COLO829 (cell line): Measurements from ENCODE around the gene GH1.

Source experiments
- DNase-seq: peaks from one replicate; pipeline ENCODE4 v3.0.0; 2012; ENCODE audit warnings: low spot score

GH1 gene

DNA sequence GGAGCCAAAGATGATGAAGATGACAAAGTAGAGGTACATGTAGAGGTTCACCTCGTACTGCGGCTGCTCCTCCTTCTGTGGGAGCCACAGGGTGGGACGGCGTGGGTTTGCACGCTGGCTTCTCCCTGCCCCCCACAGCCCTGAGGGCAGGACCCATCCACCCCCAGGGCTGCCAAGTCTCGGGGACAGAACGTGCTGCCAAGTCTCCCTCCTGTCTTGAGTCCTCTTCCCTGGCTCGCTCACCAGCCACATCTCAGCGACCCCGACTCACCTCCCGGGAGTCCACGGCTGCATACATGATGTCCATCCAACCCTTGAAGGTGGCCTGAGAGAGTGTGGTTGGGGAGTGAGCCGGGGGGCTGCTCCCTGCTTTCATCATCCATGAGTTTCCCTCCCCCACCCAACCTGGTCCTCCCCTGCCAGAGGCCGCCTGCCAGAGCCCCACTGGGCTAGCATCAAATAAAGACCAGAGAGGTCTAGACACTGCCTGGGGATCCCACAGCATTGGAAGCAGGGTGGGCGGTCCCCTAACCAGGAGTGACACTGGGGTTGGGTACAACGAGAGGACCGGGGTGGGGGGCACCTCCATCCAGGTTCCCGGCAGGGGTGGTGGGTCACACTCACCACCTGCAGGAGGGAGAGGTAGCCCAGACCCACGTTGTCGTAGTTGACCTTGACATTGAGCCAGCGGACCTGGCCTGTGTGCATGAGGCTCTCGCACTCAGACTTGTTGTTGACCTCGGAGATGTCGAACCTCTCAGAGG, 26.3 kb upstream of the GH1 start:
- no peak for DNase-seq

DNA sequence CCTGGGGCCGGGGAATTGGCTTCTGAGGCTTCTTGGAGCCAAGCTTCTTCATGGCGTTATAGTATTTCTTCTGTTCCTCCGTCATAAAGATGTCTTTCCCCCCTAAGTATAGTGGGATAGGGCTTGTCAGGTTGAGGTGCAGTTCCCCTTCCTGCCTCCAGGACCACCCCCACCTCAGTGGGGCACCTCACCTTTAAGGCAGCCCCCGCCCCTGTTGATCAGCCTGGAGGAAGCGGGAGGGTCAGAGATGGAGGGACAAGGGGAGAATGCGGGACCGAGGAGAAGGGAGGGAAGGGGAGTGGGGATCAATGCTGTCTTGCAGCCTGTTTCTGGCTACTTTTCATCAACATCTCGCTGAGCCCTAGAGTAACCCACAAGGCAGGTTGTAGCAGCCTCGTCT, 25.1 kb upstream of the GH1 start:
- DNase-seq, result no peak

DNA sequence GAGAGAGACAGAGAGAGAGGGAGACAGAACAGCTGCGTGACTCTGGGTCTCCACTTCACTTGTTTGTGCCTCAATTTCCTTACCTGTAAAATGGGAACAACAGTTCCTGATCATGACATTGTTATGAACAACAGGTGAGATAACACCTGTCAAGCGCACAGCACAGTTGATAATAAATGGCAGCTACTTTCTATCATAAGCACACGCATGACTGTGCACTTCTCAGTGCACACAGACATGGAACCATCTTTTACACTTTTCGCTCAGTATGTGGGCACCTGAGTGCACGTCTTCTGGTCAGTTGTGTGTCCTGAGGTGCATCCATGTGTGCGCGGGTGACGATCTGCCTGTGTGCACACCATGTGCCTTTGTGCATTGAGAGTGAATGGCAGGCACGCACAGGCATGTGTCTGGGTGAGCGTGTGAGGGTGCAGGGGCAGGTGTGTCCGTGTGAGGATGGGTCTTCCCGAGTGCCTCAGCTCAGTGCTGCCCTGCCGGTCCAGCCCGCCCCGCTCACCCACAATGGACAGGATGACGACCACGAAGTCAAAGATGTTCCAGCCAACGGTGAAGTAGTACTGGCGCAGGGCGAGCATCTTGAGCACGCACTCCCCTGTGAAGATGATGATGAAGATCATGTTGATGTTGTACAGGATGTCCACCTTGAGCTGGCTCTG, 23.8 kb upstream of the GH1 start:
- no peak for DNase-seq

DNA sequence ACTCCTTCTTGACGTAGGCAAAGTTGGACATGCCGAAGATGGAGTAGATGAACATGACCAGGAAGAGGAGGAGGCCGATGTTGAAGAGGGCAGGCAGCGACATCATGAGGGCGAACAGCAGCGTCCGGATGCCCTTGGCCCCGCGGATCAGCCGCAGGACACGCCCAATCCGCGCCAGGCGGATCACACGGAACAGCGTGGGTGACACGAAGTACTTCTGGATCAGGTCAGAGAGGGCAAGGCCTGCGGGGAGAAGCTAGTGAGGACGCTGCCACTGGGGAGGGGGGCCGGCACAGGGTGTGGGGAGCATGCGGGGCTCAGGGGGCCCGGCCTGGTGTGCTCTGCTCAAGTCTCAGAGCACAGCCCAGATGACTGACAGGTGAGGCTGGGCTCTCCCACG, 23.1 kb upstream of the GH1 start:
- no peak for DNase-seq

DNA sequence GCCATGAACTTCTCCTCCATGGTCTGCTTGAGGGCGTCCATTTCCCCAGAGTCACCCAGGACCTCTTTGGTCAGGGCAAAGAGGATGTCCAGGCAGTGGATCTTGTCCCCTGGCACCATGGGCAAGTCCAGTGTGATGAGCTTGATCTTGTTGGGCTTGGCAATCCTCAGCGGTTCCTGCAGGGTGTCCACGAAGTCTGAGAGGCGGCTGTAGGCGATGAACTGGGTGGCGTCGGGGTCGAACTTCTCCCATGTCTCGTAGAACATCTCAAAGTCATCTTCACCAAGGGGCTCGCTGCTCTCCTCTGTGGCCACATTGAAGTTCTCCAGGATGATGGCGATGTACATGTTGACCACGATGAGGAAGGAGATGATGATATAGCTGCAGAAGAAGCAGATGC, 22.5 kb upstream of the GH1 start:
- no peak for DNase-seq

DNA sequence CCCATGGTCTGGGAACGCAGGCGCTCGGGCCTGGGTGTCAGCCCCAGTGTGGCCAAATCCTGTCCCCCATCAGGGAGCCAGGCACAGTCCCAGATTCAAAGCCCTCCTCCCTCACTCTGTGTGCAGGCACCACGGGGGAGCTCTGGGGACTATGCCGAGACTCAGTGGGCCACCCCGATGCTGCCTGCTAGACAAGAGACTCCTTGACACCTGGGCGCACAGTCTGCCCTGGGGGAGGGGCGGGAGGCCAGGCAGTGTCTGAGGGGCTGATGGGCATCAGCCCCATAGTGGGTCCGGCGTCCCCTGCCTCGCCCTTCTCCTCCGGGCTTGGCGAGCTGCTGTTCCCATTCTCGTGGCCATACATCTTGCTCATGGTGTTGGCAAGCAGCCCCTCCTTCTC, 21.9 kb upstream of the GH1 start:
- DNase-seq, result no peak

DNA sequence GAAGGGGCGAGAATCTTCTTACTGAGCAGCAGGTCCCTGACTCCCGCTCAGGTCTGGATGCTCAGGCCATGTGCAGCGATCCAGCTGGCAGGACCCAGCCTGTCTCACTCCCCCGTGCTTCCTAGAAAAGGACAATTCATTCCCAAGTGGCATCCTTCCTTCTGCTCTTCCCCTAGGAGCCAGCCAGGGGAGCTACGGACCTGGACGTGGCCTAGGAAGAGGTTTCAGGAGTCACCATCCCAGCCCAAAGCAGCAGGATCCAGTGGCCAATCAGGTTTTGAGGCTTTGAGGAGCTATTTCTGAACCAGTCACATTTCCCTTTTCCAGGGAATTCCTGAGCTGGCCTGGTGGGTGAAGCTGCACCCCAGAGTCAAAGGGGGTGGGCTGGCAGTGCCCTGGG, 21.2 kb upstream of the GH1 start:
- DNase-seq, result no peak

DNA sequence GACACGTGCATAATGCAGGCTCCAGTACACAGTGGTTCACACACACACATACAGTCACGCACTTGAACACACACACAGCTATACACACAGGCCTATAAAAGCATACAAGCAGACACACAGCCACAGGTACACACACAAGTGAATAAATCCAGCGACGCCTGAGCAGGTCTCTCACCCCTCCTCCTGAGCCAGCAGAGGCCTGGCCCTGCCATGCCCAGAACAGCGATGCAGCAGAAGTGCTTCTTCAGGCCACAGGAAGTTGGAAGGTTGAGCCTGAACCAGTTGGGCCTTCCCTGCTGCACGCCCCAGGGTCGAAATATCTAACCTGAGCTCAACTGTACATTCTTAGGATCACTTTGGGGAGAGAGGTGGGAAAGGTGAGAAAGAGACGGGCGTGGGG, 20.8 kb upstream of the GH1 start:
- DNase-seq, result no peak

DNA sequence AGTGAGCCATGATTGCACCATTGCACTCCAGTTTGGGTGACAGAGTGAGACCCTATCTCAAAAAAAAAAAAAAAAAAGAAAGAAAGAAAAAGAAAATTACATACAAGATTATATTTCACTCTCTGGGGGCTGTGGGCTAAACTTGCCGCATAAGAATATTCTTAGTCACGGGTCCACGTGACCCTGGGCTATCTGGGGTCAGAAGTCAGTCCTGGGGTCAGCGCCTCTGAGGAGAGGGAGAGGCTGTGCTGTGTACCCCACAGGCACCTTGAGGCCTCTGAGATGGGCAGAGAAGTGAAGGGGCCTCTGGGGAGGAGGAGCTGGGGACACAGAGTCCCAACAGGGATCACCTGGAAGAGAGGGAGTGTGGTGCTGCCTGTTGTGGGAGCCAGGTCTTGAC, 19.3 kb upstream of the GH1 start:
- DNase-seq, result no peak

DNA sequence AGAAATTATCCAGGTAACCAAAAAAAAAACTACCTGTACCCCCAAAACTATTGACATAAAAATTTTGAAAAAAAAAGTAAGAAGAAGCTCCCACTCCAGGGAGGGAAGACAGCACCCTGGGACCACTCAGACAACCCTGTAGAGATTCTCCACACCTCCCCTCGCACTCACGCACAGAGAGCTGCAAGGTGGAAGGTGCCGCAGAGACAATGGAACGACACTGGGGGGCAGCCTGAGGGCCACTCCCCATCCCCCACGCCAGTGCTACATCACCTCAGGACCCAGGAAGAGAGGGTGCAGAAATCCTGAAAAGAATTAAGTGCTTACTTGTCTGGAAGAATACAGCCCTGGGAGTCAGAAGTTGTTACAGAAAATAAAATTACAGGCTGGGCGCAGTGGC, 18.7 kb upstream of the GH1 start:
- DNase-seq, result no peak

DNA sequence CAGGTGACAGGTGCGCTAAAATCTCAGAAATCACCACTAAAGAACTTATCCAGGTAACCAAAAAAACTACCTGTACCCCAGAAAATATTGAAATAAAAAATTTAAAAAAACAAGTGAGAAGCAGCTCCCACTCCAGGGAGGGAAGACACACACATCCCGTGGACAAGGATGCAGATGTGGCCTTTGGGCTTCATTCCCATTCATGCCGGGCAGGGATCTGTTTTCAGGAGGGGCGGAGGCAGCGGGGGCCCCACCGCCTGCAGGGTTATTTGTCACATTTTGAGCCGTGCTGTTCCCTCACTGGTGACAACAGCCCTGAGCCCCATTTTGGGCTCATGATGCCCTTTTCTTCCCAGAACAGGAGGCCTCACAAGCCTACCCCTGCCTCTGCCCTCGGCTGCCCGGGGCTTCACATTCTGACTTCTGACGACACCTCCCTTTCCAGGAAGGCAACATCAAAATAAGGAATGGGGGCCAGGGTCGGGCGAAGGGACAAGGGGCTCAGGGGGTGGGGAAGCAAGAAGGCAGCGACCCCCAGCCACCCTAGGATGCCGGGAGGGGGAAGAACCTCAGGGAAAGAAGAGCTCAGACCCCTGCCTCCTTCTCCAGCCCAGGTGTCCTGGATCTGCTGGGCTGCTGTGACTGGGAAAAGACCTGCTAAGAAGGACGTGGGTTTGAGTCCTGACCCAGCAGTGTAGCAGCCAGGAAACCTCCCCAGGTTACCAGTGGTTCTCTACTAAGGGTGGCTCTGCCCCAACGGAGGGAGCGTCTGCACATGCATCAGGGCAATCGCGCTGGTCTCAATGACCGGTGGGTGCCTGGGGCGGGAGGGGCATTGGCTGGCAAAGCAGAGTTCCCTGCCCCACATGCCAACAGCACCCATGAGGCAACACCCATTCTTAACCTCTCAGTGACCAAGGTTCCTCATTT, 15.8 kb upstream of the GH1 start:
- DNase-seq, result no peak

DNA sequence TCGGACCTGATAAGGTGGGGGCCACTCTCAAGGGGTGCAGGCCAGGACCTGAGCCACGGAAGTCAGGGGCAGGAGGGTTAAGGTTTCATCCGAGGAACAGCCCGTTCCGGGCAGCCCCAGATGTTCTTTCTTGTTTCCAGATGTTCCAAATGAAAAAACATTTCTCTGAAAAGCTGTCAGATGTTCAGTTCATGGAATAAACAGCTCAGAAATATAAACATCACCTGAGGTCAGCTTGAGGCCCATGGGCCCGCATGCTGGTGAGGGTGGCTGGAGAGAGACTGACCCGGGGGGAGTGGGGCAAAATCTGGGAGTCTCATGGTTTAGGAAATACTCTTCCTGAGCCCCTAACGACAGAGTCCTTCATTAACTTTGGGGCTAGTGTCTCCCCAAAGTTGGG, 15.0 kb upstream of the GH1 start:
- no peak for DNase-seq

DNA sequence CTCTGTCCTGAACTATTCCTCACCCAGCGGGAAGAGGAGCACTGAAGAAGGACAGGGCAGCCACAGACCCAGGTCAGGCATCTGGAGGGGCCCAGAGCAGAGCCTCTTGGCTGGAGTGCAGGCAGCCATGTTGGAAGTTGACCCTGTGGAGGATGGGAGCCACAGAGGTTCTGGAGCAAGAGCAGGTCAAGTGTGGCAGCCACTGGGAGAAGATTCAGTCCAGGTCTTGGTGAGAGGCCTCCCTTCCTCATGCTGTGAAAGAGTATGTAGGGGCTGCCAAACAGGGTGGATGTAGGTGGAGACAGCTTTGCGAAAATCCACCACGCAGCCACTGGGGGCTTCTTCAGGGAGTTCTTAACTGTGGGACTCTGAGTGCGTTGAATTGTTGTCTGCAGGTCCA, 14.1 kb upstream of the GH1 start:
- DNase-seq, result no peak

DNA sequence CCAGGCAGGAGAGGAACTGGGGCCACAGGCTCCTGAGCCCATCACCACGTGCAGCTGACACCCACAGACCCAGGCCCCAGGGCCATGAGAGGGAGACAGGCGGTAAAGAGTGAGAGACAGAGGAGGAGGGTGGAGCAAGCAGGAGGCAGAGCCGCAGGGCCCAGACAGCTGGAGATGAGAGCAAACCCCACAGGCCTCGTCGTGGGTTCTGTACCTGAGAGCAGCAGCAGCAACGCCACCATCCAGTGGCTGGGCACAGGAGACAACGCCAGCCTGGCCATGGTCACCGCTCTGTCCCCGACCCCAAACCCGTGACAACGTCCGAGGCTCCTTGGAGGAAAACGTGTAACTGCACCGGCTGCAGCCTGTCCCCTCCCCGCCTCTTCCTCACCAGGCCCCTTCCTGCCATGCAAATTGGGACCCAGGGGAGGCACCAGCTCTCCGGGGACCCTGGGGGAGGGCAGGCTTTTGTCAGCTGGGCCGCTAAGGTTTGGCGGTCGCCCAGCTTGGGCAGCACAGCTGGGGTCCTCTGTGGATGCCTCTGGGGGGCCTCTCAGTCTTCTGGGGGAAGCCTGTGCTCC, 13.4 kb upstream of the GH1 start, which contains the start of gene CD79B:
Gene CD79B, minus strand, starts transcription at position 351 of the 581 bp plus-strand sequence. Its CDS starts 70 bp downstream, at position 281.
- DNase-seq, result no peak

DNA sequence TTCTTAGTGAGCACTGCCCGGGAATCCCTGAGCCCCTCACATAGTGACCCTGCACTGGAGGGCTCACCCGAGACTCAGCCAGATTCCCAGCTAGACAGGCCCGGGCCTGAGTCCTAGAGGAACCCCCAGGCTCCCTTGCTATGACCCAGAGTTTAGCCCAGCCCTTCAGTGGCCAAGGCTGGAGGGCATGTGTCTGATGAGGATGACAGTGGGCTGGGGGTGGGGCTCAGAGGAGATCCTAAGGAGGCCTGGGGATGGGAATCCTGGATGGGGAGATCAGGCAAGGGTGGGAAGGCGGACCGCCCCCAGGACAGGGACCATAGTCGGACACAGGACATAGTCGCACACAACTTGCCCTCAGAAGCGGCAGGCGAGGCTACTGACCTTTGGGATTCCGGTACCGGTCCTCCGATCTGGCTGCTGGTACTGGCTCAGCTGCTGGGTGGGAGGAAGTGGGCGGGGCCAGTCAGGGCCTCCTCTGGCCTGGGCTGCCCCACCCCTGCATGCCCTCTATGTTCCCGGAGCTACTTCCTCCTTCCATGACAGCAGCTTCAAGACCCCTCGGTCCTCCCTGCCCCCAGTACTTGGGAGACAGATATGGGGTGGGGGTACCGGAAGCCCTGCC, 12.4 kb upstream of the GH1 start:
- no peak for DNase-seq

DNA sequence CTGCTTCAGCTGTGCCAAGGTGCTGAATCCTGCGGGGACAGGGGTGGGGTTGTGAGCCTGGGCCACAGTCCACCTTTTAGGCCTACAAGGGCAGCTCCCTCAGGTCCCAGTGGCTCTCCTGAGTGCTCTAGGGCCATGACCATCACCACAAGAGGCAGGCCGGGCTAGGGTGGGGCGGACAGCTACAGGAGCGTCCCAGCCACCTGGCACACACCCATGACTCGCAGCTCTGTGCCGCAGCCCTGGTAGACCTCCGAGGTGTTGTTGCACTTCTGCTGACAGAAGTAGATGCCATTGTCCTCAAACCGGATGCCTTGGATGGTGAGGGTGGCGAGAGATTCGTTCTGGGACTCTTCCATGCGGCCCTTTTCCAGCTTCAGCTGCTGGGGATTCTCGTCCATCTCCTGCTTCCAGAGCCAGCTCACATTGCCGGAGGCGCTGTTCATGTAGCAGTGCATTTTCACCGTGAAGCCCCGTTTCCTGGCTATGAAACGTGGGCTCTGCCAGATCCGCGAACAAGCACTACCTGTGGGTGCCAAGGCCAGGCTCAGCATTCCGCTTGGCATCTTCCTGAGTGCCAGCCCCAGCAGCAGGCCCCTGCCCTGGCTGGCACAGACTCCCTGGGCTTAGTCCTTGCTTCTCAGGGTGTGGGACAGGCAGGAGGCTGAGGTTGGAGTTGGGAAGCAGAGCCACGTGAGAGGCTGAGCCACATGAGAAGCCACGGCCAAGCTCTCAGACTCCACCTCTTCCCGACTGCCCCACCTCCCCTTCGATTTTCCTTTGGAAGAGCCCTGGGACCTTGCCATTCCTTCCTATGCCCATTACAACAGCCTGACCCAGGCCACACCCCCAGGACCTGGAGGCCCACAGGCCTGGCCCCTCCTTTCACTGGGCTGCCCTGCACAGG, 11.5 kb upstream of the GH1 start:
- DNase-seq, result no peak

DNA sequence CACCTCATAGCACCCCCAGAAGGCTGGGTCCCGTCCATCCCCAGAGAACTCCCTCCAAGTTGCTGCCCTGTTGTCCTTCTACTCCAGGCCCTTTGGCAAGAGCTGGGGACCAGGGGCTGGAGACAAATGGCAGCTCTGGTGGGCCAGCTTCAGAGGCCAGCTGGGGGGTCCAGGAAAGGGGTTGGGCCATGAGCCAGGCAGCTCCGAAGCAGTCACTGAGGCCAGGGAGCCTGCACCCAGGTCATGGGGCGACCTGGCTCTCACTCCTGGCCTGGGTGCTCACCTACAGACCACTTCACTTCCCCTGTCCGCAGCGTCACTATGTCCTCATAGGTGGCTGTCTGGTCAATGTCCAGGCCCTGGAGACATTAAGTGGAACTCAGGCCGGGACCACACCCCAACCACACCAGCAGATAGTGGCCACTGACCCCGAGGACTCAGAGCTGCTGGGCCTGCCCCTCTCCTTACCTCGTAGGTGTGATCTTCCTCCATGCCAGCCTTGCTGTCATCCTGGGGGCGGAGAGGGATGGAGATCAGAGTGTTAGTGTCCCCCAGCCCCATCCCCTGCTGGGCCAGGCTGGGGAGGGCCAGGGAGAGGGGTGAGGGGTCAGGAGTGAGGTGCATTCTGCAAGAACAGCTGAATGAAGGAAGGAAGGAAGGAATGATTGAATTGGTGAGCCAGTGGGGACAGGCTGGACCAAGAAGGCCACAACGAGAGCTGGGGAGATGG, 10.5 kb upstream of the GH1 start:
- no peak for DNase-seq

DNA sequence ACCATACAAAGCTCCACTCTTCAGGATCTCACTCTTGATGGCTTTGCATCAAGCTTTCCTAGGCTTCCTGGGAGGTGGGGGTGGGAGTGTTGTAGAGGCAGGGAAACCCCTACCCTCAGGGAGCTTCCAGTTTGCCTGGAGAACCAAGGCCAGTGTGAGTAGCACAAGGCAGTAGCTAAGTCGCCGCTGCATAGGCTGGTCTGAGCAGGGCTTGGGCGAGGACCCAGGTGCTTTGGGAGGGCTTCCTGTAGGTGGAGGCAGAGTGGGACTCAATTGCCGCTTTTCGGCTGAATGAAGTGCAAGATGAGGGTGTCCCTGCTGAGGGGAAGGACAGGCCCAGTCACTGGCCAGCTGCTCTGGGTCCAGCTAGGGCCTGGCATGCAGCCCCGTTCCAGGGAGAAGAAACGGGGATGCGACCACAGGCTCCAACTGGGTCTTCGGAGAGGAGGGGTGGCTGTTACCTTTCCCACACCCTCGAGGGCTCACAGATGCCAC, 9.6 kb upstream of the GH1 start:
- DNase-seq, result no peak

DNA sequence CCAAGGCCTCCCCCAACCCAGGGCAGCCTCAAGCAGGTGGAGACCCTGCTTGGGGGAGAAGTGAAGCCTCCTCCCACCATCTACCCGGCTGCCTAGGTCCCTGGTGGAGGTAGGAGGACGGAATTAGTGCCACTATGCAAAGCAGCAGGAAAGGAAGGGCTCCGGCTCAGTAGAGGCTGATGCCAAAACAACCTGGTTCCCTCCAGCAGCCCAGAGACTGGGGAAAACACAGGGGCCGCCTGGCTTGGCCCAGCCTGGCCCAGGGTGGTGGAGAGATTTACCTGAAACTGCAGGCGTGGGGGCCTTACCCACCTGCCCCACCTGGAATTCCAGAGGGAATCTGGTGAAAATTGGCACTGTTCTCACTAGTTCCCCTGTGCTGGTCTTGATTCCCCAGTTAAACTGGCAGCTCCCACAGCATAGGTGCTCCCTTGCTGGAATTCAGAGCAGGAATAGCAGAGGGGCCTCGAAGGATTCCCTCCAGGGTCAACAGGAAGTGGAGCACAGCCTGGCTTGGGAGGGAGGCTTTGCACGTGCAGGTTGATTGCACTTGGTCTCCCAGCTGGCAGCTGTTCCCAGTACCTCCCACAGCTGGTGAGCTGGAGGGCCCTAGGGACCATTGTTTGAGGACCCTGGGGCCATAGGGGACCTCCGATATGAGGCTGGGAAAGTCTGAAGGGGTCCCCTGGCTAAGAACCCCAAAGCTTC, 9.0 kb upstream of the GH1 start:
- no peak for DNase-seq
